Caco-2 (cell line): Measurements from ENCODE around the gene PIGU. TPM values are rescaled to one million over a fixed set of nuclear protein-coding genes. Genes with fewer than 3 reads are reported as not detected.

Source experiments
- BruUV-seq: library from RNA; stranded (reverse); fragments of 400-500 nt; replicated peaks from 2 replicates; lab custom pipeline; 2021; lab: Mats Ljungman, UMichigan
- CTCF ChIA-PET: fragments of 300-600 bp; sonication (Branson Sonifier 250); formaldehyde crosslinking; loops from one replicate; lab custom pipeline; 2022; ENCODE audit warnings: antibody characterized with exemption; lab: Charles Lee
- POLR2A ChIA-PET: fragments of 300-600 bp; sonication (Branson Sonifier 250); formaldehyde crosslinking; loops from one replicate; lab custom pipeline; 2022; ENCODE audit warnings: antibody characterized with exemption; lab: Charles Lee
- DNase-seq, 2 experiments: peaks; one replicate each; pipeline versions ENCODE4 v3.0.0 to v3.0.0-alpha.2; 2020 to 2022
- H3K27me3 ChIP-seq: replicated peaks from 2 replicates; pipeline ENCODE4 v1.6.0; 2011; ENCODE audit warnings: low read length; ENCODE audit not compliant: control insufficient read depth, insufficient read depth
- H3K36me3 ChIP-seq: 2 replicates; pipeline ENCODE4 v1.5.1; 2011; ENCODE audit warnings: low read length; ENCODE audit not compliant: control insufficient read depth, insufficient read depth
- H3K4me1 ChIP-seq: fragments of 250-450 bp; sonication (Bioruptor Pico); 2 replicates; pipeline ENCODE4 v1.5.1; 2020; ENCODE audit warnings: mild to moderate bottlenecking
- H3K4me3 ChIP-seq: 2 replicates; pipeline ENCODE4 v1.5.1; 2011; ENCODE audit warnings: low read depth, mild to moderate bottlenecking, control low read depth, low read length
- H3K9me3 ChIP-seq: fragments of 250-450 bp; sonication (Bioruptor Pico); 2 replicates; pipeline ENCODE4 v1.5.1; 2020; ENCODE audit warnings: mild to moderate bottlenecking, moderate library complexity
- H3K27ac Mint-ChIP-seq: one replicate; pipeline ENCODE4 v1.8.0; 2022; ENCODE audit warnings: mixed read lengths; ENCODE audit not compliant: unreplicated experiment
- H3K27me3 Mint-ChIP-seq: one replicate; pipeline ENCODE4 v1.8.0; 2022; ENCODE audit warnings: mixed read lengths; ENCODE audit not compliant: insufficient read depth, unreplicated experiment
- H3K36me3 Mint-ChIP-seq: one replicate; pipeline ENCODE4 v1.8.0; 2022; ENCODE audit warnings: mild to moderate bottlenecking, mixed read lengths; ENCODE audit not compliant: insufficient read depth, unreplicated experiment
- H3K4me1 Mint-ChIP-seq: one replicate; pipeline ENCODE4 v1.8.0; 2022; ENCODE audit warnings: low read depth, mixed read lengths; ENCODE audit not compliant: unreplicated experiment
- H3K4me3 Mint-ChIP-seq: one replicate; pipeline ENCODE4 v1.8.0; 2022; ENCODE audit warnings: mild to moderate bottlenecking, moderate library complexity, mixed read lengths; ENCODE audit not compliant: unreplicated experiment
- H3K9me3 Mint-ChIP-seq: one replicate; pipeline ENCODE4 v1.8.0; 2022; ENCODE audit warnings: mixed read lengths; ENCODE audit not compliant: unreplicated experiment
- intact Hi-C: fragments of 100-400 bp; cut with micrococcal nuclease; formaldehyde crosslinking; loops from one replicate; pipeline ENCODE4 v1.10.0; 2022; ENCODE audit not compliant: unreplicated experiment
- total RNA-seq: library from RNA; stranded (reverse); gene quantifications from 2 replicates; pipeline ENCODE4 v1.2.3, GENCODE V29; 2022
- TF ChIP-seq, protein P1 (sequence below), 2 experiments: fragments of 200-600 bp in 1 of 2; IDR thresholded peaks; 1 replicate in 1 of 2; 2 replicates in 1 of 2; pipeline versions ENCODE4 v1.5.1 to v1.8.0; 2011 to 2022; ENCODE audit warnings: antibody characterized with exemption in 1 of 2, control low read depth in 1 of 2, inconsistent platforms in 1 of 2, low read depth in 1 of 2, low read length in 1 of 2, mild to moderate bottlenecking in 1 of 2, moderate library complexity in 1 of 2; ENCODE audit not compliant: insufficient read depth in 1 of 2, severe bottlenecking in 1 of 2, unreplicated experiment in 1 of 2

The PIGU gene
- total RNA-seq, 1 experiment from 2014 or later: 61.7 TPM

DNA sequence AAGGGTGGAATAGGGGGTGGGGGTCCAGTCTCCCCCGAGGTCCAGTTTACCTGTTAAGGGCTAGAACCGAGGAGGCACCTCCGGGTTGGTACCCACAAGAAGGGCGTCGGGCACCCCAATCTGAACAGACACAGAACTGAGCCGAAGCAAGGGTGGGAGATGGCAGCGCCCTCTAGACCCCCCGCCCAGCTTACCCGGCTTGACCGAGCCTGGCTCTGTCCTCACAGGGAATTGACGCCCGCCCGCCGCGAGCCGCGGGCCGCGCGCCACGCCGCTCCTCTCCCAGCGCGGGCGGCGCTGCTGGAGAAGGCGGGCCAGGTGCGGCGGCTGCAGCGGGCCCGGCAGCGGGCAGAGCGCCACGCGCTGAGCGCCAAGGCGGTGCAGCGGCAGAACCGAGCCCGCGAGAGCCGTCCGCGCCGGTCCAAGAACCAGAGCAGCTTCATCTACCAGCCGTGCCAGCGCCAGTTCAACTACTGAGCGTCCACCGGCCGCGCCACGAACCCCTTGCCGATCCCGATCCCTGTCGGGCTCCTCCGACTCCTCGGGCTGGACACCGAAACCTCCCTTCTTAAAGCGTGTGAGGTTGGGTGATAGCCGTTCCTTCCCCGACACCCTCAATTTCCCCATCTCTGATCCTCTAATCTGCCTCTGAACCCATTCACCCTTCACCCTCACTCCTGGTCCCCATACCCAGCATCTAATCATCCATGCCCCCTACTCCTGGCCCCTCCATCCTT, 33.1 kb upstream of the PIGU start:
- peaks cover 30% of the 10 kb centered on the region for H3K4me1 Mint-ChIP-seq
- no peaks in the 10 kb centered on the region for H3K27me3 Mint-ChIP-seq
- POLR2A ChIA-PET: interaction anchor here (0.6 kb wide), 2 partner anchors 9 to 16 kb away, joined by 3 to 4 read pairs; no protein-coding TSS in a partner anchor
- H3K36me3 ChIP-seq: peaks cover 1% of the 10 kb centered on the region; the same call in 1 of the 2 replicates
- peak overlapping the region; percentile 82 for H3K4me3 ChIP-seq
- H3K36me3 Mint-ChIP-seq: peaks cover 54% of the 10 kb centered on the region
- TF ChIP-seq, protein P1, sequence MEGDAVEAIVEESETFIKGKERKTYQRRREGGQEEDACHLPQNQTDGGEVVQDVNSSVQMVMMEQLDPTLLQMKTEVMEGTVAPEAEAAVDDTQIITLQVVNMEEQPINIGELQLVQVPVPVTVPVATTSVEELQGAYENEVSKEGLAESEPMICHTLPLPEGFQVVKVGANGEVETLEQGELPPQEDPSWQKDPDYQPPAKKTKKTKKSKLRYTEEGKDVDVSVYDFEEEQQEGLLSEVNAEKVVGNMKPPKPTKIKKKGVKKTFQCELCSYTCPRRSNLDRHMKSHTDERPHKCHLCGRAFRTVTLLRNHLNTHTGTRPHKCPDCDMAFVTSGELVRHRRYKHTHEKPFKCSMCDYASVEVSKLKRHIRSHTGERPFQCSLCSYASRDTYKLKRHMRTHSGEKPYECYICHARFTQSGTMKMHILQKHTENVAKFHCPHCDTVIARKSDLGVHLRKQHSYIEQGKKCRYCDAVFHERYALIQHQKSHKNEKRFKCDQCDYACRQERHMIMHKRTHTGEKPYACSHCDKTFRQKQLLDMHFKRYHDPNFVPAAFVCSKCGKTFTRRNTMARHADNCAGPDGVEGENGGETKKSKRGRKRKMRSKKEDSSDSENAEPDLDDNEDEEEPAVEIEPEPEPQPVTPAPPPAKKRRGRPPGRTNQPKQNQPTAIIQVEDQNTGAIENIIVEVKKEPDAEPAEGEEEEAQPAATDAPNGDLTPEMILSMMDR (IDR thresholded peaks at IDR 0.05; ENCODE audit: insufficient read depth in 1 of 2, low read depth in 1 of 2, low read length in 1 of 2, severe bottlenecking in 1 of 2, unreplicated experiment in 1 of 2): peak; percentile 34 to 72
- H3K9me3 Mint-ChIP-seq: no peaks in the 10 kb centered on the region
- H3K4me1 ChIP-seq: peaks cover 23% of the 10 kb centered on the region
- DNase-seq: peak in 1 of 2 experiments; percentile 88
- H3K4me3 Mint-ChIP-seq: peak overlapping the region; percentile 78
- intact Hi-C loops: loop anchor here (1.0 to 5.0 kb wide), 5 partner anchors 34 to 407 kb away; partner anchors contain the start of gene AHCY
- H3K27me3 ChIP-seq: no peaks in the 10 kb centered on the region
- peak overlapping the region; percentile 19 for H3K27ac Mint-ChIP-seq
- no TSS peak for BruUV-seq
- H3K9me3 ChIP-seq: no peaks in the 10 kb centered on the region
- CTCF ChIA-PET: interaction anchor here (0.6 to 2.5 kb wide), 7 partner anchors 59 to 397 kb away, joined by 3 to 14 read pairs (median 6); partner anchors contain the start of gene DYNLRB1

DNA sequence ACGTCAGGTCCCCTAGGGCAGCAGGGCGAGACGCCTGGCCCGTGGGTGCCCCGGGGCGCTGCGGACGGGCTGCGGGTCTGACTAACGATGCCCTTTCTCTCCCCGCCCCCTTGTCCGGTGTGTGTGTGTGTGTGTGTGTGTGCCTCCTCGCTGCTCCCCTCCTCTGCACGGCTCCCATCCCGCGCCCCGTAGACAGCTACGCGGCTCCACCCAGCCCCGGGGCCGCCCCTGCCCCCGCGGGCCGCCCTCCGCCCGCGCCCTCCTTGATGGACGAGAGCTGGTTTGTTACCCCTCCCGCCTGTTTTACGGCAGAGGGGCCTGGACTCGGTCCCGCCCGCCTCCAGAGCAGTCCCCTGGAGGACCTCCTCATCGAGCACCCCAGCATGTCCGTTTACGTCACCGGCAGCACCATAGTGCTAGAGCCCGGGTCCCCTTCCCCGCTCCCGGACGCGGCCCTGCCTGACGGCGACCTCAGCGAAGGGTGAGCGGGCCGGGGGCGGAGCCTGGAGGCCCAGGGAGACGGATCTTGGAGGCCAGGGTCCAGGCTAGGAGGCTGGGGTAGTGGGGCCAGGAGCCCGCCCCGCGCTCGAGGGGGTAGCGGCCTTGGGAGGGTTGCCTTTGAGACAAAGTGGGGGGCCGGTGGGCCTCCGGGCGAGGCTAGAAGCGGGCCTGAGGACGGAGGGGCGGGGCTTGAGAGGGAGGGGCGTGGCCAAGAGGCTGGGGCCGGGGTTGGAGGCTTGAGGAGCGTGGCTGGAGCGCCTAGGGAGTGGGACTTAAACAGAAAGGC, 32.3 kb upstream of the PIGU start:
- intact Hi-C loops: loop anchor here (1.0 to 5.0 kb wide), 5 partner anchors 33 to 406 kb away; partner anchors contain the start of gene AHCY
- H3K27ac Mint-ChIP-seq: peak overlapping the region; percentile 19
- no TSS peak for BruUV-seq
- POLR2A ChIA-PET: interaction anchor here (0.6 to 0.7 kb wide), 3 partner anchors 10 to 127 kb away, joined by 3 read pairs; partner anchors contain the start of gene PIGU
- Histone ChIP-seq H3K36me3 (peaks cover under 1% of the 10 kb centered on the region; the same call in 1 of the 2 replicates), H3K4me1 (peaks cover 27% of the 10 kb centered on the region), H3K27me3 (no peaks in the 10 kb centered on the region), H3K9me3 (no peaks in the 10 kb centered on the region), H3K4me3 (peak overlapping the region; percentile 82)
- no peaks in the 10 kb centered on the region for H3K27me3 Mint-ChIP-seq
- no peaks in the 10 kb centered on the region for H3K9me3 Mint-ChIP-seq
- H3K4me3 Mint-ChIP-seq: peak overlapping the region; percentile 78
- H3K36me3 Mint-ChIP-seq: peaks cover 52% of the 10 kb centered on the region
- CTCF ChIA-PET: interaction anchor here (0.5 to 2.5 kb wide), 14 partner anchors 18 to 519 kb away, joined by 3 to 14 read pairs (median 5); partner anchors contain the start of gene DYNLRB1
- peak; percentile 94 to 95 for DNase-seq
- peaks cover 34% of the 10 kb centered on the region for H3K4me1 Mint-ChIP-seq
- TF ChIP-seq, protein P1 (IDR thresholded peaks at IDR 0.05; ENCODE audit: insufficient read depth in 1 of 2, low read depth in 1 of 2, low read length in 1 of 2, severe bottlenecking in 1 of 2, unreplicated experiment in 1 of 2): no peak
